Retinal pigment epithelial cell (primary cell): ENCODE measurements around the gene GMNC.

ENCODE experiments used
- DNase-seq: peaks from one replicate; pipeline ENCODE4 v3.0.0-alpha.2; 2010; ENCODE audit warnings: low read depth
- H3K4me3 ChIP-seq: 2 replicates; pipeline ENCODE4 v1.5.1; 2011; ENCODE audit warnings: mild to moderate bottlenecking, low read length, control low read depth, moderate library complexity
- CTCF ChIP-seq: conservative IDR thresholded peaks from 2 replicates; pipeline ENCODE4 v1.5.1; 2011; ENCODE audit warnings: low read depth, low read length, control low read depth, inconsistent platforms

Gene GMNC

GRCh38 chr3:190865419-190865818 is 2.9 kb upstream of the GMNC start:
- no peak overlapping the region for H3K4me3 ChIP-seq
- no peak for TF ChIP-seq CTCF
- DNase-seq = no peak

- no peak for TF ChIP-seq CTCF
- DNase-seq = no peak
- H3K4me3 ChIP-seq = no peak overlapping the region
These were observed 1.5 kb upstream of the GMNC start for GRCh38 chr3:190864002-190864401.

GRCh38 chr3:190863119-190863465 is 598 bp upstream of the GMNC start:
- DNase-seq = no peak
- H3K4me3 ChIP-seq = peak overlapping the region; percentile 74
- TF ChIP-seq CTCF = no peak

- no peak for DNase-seq
- H3K4me3 ChIP-seq = no peak overlapping the region
- TF ChIP-seq CTCF = no peak
These were observed 2.0 kb downstream of the GMNC start for GRCh38 chr3:190860521-190860920.

- no peak for TF ChIP-seq CTCF
- no peak for DNase-seq
- no peak overlapping the region for H3K4me3 ChIP-seq
These were observed 7.3 kb downstream of the GMNC start for GRCh38 chr3:190855151-190855550.

- no peak overlapping the region for H3K4me3 ChIP-seq
- DNase-seq = no peak
- no peak for TF ChIP-seq CTCF
These were observed 8.4 kb downstream of the GMNC start for GRCh38 chr3:190854062-190854461.

GRCh38 chr3:190853464-190853863 is 9.0 kb downstream of the GMNC start:
- no peak overlapping the region for H3K4me3 ChIP-seq
- TF ChIP-seq CTCF = no peak
- no peak for DNase-seq
